Loucy (cell line): ENCODE results near the gene KDELR1.

Experiments used
- CTCF ChIP-seq: fragments of 200-600 bp; sonication (generic); conservative IDR thresholded peaks from 2 replicates; pipeline ENCODE4 v1.5.1; 2014; ENCODE audit warnings: mild to moderate bottlenecking, antibody characterized with exemption, low read length
- EZH2phosphoT487 ChIP-seq: fragments of 200-600 bp; IDR thresholded peaks from 2 replicates; pipeline ENCODE4 v1.6.1; 2018; ENCODE audit warnings: antibody characterized with exemption, mild to moderate bottlenecking, moderate library complexity, borderline replicate concordance

- TF ChIP-seq CTCF: no peak
- no peak for TF ChIP-seq EZH2phosphoT487
These were observed 42.6 kb downstream of the KDELR1 start for GRCh38 chr19:48348737-48349136.
